A549 (cell line): ENCODE data around the gene DNMT1. TPM values are rescaled to one million over a fixed set of nuclear protein-coding genes. Genes with fewer than 3 reads are reported as not detected.

Source experiments
- ATAC-seq, 2 experiments: fragments of 200-7000 bp in 1 of 2; fragments of >200 bp in 1 of 2; cut with Nextera tagmentation in 1 of 2; cut with Tn5 transposase in 1 of 2; 3 replicates each; pipeline versions ENCODE4 v1.8.0 to v1.9.1; 2018 to 2020; ENCODE audit warnings: mild to moderate bottlenecking in 1 of 2, moderate library complexity in 1 of 2
- CTCF ChIA-PET: fragments of 300-600 bp; sonication (Branson Sonifier 250); formaldehyde crosslinking; extraction: SDS; loops from one replicate; lab custom pipeline; 2021; ENCODE audit warnings: antibody characterized with exemption, inconsistent platforms; lab: Yijun Ruan, JAX
- POLR2A ChIA-PET: fragments of 350-600 bp; formaldehyde crosslinking; extraction: SDS; loops from one replicate; lab custom pipeline; 2021; ENCODE audit warnings: antibody characterized with exemption, inconsistent platforms; lab: Yijun Ruan, JAX
- DNase-seq, 2 experiments: peaks; one replicate each; pipeline versions ENCODE4 v3.0.0 to v3.0.0-alpha.2; 2011 to 2016; ENCODE audit warnings: low read depth in 1 of 2, low spot score in 1 of 2
- FAIRE-seq: peaks from 2 replicates; lab custom pipeline; 2011; peaks lifted over from hg19 to GRCh38; lab: Jason Lieb, UNC
- H3K27ac ChIP-seq, 2 experiments: fragments of >200 bp; sonication (Bioruptor Twin); formaldehyde crosslinking; 3 replicates each; pipeline ENCODE4 v1.5.1; 2016 to 2017
- H3K4me1 ChIP-seq: fragments of >200 bp; sonication (Bioruptor Twin); formaldehyde crosslinking; 3 replicates; pipeline ENCODE4 v1.6.1; 2016
- H3K4me2 ChIP-seq: fragments of >200 bp; sonication (Bioruptor Twin); formaldehyde crosslinking; 3 replicates; pipeline ENCODE4 v1.6.1; 2016
- H3K4me3 ChIP-seq: fragments of >200 bp; sonication (Bioruptor Twin); formaldehyde crosslinking; 3 replicates; pipeline ENCODE4 v1.5.1; 2016
- H3K9me3 ChIP-seq: fragments of >200 bp; sonication (Bioruptor Twin); formaldehyde crosslinking; 3 replicates; pipeline ENCODE4 v1.6.1; 2016
- ATOH8 ChIP-seq: fragments of 250-450 bp; sonication (Bioruptor Pico); IDR thresholded peaks from 2 replicates; pipeline ENCODE4 v1.5.0; 2020; ENCODE audit warnings: low read depth, mild to moderate bottlenecking, moderate library complexity
- BCL3 ChIP-seq: fragments of >200 bp; sonication (Bioruptor Twin); formaldehyde crosslinking; IDR thresholded peaks from 3 replicates; pipeline ENCODE4 v1.6.1; 2016
- CEBPB ChIP-seq, 2 experiments: fragments of >200 bp in 1 of 2; sonication (Bioruptor Twin) in 1 of 2; formaldehyde crosslinking in 1 of 2; IDR thresholded peaks; 2 replicates each; pipeline ENCODE4 v1.6.1; 2012 to 2016
- CHD2 ChIP-seq: fragments of 150-350 bp; IDR thresholded peaks from 2 replicates; pipeline ENCODE4 v1.6.1; 2014; ENCODE audit warnings: low read length; ENCODE audit not compliant: partially characterized antibody
- E2F6 ChIP-seq: IDR thresholded peaks from 2 replicates; pipeline ENCODE4 v1.6.1; 2012; ENCODE audit warnings: low read depth, borderline replicate concordance
- EHMT2 ChIP-seq: fragments of 200-600 bp; sonication (generic); IDR thresholded peaks from 2 replicates; pipeline ENCODE4 v1.6.1; 2016; ENCODE audit warnings: antibody characterized with exemption, low read depth, mild to moderate bottlenecking, moderate library complexity
- ELK1 ChIP-seq: fragments of 150-350 bp; IDR thresholded peaks from 2 replicates; pipeline ENCODE4 v1.6.1; 2014; ENCODE audit warnings: low read depth, mild to moderate bottlenecking, low read length
- EP300 ChIP-seq, 2 experiments: fragments of >200 bp; sonication (Bioruptor Twin); formaldehyde crosslinking; IDR thresholded peaks; 2 replicates in 1 of 2; 3 replicates in 1 of 2; pipeline ENCODE4 v1.6.1; 2016 to 2017
- JUN ChIP-seq, 2 experiments: fragments of >200 bp; sonication (Bioruptor Twin); formaldehyde crosslinking; IDR thresholded peaks; 2 replicates in 1 of 2; 3 replicates in 1 of 2; pipeline ENCODE4 v1.6.1; 2016 to 2017
- NFE2L2 ChIP-seq: fragments of 150-350 bp; conservative IDR thresholded peaks from 2 replicates; pipeline ENCODE4 v1.6.1; 2014; ENCODE audit warnings: low read length
- PHF8 ChIP-seq: fragments of 200-600 bp; sonication (generic); IDR thresholded peaks from 2 replicates; pipeline ENCODE4 v1.6.1; 2016; ENCODE audit warnings: low read depth, mild to moderate bottlenecking, antibody characterized with exemption, moderate library complexity, borderline replicate concordance
- POLR2AphosphoS2 ChIP-seq: conservative IDR thresholded peaks from 2 replicates; pipeline ENCODE4 v1.6.1; 2012; ENCODE audit warnings: low read length, improper control_type of control experiment, inconsistent platforms
- RARB ChIP-seq: fragments of 250-450 bp; sonication (Bioruptor Pico); IDR thresholded peaks from 2 replicates; pipeline ENCODE4 v1.8.0; 2021; ENCODE audit warnings: mild to moderate bottlenecking, moderate library complexity
- SMC3 ChIP-seq: fragments of >200 bp; sonication (Bioruptor Twin); formaldehyde crosslinking; IDR thresholded peaks from 3 replicates; pipeline ENCODE4 v1.6.1; 2018; ENCODE audit warnings: inconsistent platforms
- TFCP2L1 ChIP-seq: fragments of 250-450 bp; sonication (Bioruptor Pico); IDR thresholded peaks from 2 replicates; pipeline ENCODE4 v1.5.0; 2021; ENCODE audit warnings: mild to moderate bottlenecking
- USF2 ChIP-seq: fragments of 450-650 bp; IDR thresholded peaks from 2 replicates; pipeline ENCODE4 v1.6.1; 2014; ENCODE audit warnings: antibody characterized with exemption
- WGBS: methylation state at CpG from one replicate; pipeline ENCODE4 v1.1.6; 2017; ENCODE audit errors: missing lambda C conversion rate; 5-methylcytosine and 5-hydroxymethylcytosine counted together
- polyA plus RNA-seq, 4 experiments: library from polyadenylated mRNA; depleted of rRNA in 3 of 4; stranded (reverse); fragments of >200 nt; fragmentation: RNase III in 1 of 4; extraction: RNeasy Plus Mini Kit Qiagen cat#74134 plus additional on column Dnase treatment in 1 of 4; gene quantifications; 2 replicates in 3 of 4; 3 replicates in 1 of 4; pipeline ENCODE4 v1.2.3, GENCODE V29; 2011 to 2017
- TF ChIP-seq, protein P1 (sequence below): IDR thresholded peaks from 2 replicates; pipeline ENCODE4 v1.6.1; 2012
- TF ChIP-seq, protein P2 (sequence below): fragments of 250-450 bp; sonication (Bioruptor Pico); IDR thresholded peaks from 2 replicates; pipeline ENCODE4 v1.5.0; 2021; ENCODE audit warnings: mild to moderate bottlenecking, moderate library complexity, borderline replicate concordance
- TF ChIP-seq, protein P3 (sequence below): IDR thresholded peaks from 2 replicates; pipeline ENCODE4 v1.6.1; 2012

DNMT1 gene
- polyA plus RNA-seq, 2 of the 4 experiments (the other 2 are of a cell fraction), result 85.2 to 86.2 TPM

- H3K4me1 ChIP-seq, result peaks cover 16% of the 10 kb centered on the region
- CTCF ChIA-PET, result no interaction called here
- WGBS, result 94% methylated on average over 6 of the region's 6 CpGs
- POLR2A ChIA-PET, result no interaction called here
- H3K4me2 ChIP-seq, result peak overlapping the region; percentile 98
- DNase-seq, result no peak
- TF ChIP-seq BCL3 (no peak), SMC3 (no peak), EHMT2 (no peak), ATOH8 (CRISPR knock-in tag) (no peak), ELK1 (no peak), EP300 (IDR thresholded peaks at IDR 0.05) (no peak), RARB (CRISPR knock-in tag) (no peak), JUN (IDR thresholded peaks at IDR 0.05) (no peak), E2F6 (no peak), CHD2 (no peak)
- TF ChIP-seq, protein P1, sequence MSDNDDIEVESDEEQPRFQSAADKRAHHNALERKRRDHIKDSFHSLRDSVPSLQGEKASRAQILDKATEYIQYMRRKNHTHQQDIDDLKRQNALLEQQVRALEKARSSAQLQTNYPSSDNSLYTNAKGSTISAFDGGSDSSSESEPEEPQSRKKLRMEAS, result no peak
- TF ChIP-seq, protein P2, sequence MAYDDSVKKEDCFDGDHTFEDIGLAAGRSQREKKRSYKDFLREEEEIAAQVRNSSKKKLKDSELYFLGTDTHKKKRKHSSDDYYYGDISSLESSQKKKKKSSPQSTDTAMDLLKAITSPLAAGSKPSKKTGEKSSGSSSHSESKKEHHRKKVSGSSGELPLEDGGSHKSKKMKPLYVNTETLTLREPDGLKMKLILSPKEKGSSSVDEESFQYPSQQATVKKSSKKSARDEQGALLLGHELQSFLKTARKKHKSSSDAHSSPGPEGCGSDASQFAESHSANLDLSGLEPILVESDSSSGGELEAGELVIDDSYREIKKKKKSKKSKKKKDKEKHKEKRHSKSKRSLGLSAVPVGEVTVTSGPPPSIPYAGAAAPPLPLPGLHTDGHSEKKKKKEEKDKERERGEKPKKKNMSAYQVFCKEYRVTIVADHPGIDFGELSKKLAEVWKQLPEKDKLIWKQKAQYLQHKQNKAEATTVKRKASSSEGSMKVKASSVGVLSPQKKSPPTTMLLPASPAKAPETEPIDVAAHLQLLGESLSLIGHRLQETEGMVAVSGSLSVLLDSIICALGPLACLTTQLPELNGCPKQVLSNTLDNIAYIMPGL (CRISPR knock-in tag), result no peak
- TF ChIP-seq, protein P3, sequence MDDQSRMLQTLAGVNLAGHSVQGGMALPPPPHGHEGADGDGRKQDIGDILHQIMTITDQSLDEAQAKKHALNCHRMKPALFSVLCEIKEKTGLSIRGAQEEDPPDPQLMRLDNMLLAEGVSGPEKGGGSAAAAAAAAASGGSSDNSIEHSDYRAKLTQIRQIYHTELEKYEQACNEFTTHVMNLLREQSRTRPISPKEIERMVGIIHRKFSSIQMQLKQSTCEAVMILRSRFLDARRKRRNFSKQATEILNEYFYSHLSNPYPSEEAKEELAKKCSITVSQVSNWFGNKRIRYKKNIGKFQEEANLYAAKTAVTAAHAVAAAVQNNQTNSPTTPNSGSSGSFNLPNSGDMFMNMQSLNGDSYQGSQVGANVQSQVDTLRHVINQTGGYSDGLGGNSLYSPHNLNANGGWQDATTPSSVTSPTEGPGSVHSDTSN, result no peak
- H3K9me3 ChIP-seq, result no peaks in the 10 kb centered on the region
- ATAC-seq, result no peak
- H3K4me3 ChIP-seq, result peak overlapping the region; percentile 84; the same call in 1 of the 3 replicates
- FAIRE-seq, result no peak
- peak overlapping the region in 1 of 2 experiments; percentile 100; a peak in 1 of 6 replicates for H3K27ac ChIP-seq
Observed at GRCh38 chr19:10192922-10193321, 1.8 kb downstream of the DNMT1 start.

- ATAC-seq (no peak), FAIRE-seq (no peak), DNase-seq (peak in 1 of 2 experiments; percentile 11)
- CTCF ChIA-PET, result interaction anchor here (1.1 kb wide), 1 partner anchor 59 kb away, joined by 5 read pairs; no protein-coding TSS in a partner anchor
- POLR2A ChIA-PET, result no interaction called here
- Histone ChIP-seq H3K4me3 (no peak overlapping the region), H3K27ac (no peak overlapping the region), H3K4me1 (peaks cover 16% of the 10 kb centered on the region), H3K9me3 (no peaks in the 10 kb centered on the region), H3K4me2 (no peak overlapping the region)
- WGBS, result 86% methylated on average over 2 of the region's 2 CpGs
- TF ChIP-seq ELK1, result no peak
- no peak for TF ChIP-seq CEBPB (IDR thresholded peaks at IDR 0.05)
- TF ChIP-seq, protein P3, result no peak
- TF ChIP-seq USF2, result no peak
- TF ChIP-seq POLR2AphosphoS2, result no peak
- no peak for TF ChIP-seq NFE2L2
- no peak for TF ChIP-seq PHF8
- no peak for TF ChIP-seq JUN (IDR thresholded peaks at IDR 0.05)
- TF ChIP-seq TFCP2L1 (CRISPR knock-in tag), result no peak
- no peak for TF ChIP-seq BCL3
Observed at GRCh38 chr19:10191347-10191746, 3.4 kb downstream of the DNMT1 start.
